GM18951 (cell line): ENCODE results near the gene SOS1.

Experiments used
- POLR2A ChIP-seq: IDR thresholded peaks from 4 replicates; pipeline ENCODE4 v1.6.1; 2011; ENCODE audit warnings: mild to moderate bottlenecking; ENCODE audit not compliant: insufficient read length, insufficient read depth; ENCODE audit errors: extremely low read depth
- in situ Hi-C: fragments of 300-500 bp; cut with MboI; formaldehyde crosslinking; loops from one replicate; pipeline ENCODE4 v1.12.0; 2022; ENCODE audit warnings: low sequenced_read_pairs, mixed read lengths, inconsistent platforms; ENCODE audit not compliant: unreplicated experiment

SOS1 gene

DNA sequence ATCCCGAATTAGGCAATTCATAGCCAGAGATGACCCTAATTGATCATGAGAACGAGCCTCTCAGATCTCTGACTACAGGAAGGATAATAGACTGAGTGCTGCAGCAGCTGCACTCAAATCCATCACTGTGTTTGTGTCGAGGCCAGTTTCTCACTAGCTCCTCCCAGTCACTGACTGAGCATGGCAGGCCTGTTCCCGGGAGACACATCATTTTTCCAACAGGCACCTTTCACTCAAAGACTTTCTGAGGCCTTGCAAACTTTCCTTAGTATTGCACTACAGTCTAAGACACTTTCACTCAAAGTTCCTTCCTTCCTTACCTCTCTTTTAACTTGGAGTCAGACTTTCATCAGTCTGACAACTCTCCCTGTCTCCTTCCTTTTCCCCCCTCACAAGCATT is 13.7 kb downstream of the SOS1 start:
- in situ Hi-C loops = no loop called here
- no peak for TF ChIP-seq POLR2A

DNA sequence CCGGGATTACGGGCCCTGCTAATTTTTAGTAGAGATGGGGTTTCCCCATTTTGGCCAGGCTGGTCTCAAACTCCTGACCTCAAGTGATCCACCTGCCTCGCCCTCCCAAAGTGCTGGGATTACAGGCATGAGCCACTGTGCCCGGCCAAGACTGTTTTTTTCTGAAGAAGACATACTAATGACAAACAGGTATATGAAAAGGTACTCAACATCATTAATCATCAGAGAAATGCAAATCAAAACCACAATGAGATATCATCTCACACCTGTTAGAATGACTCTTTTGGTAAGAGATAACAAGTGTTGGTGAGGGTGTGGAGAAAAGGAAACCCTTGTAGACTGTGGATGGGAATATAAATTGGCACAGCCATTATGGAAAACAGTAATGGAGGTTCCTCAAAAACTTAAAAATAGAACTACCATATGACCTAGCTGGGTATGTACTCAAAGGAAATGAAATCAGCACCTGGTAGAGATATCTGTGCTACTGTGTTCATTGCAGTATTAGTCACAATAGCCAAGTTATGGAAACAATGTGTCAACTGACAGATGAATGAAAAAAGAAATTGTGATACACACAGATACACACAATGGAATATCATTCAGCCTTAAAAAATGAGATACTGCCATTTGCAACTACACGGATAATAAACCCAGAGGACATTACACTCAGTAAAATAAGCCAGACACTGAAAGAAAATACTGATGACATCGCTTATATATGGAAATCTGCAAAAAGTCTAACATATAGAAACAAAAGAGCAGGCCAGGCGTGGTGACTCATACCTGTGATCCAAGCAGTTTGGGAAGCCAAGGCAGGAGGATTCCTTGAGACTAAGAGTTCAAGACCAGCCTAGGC is 20.8 kb downstream of the SOS1 start:
- in situ Hi-C loops = no loop called here

DNA sequence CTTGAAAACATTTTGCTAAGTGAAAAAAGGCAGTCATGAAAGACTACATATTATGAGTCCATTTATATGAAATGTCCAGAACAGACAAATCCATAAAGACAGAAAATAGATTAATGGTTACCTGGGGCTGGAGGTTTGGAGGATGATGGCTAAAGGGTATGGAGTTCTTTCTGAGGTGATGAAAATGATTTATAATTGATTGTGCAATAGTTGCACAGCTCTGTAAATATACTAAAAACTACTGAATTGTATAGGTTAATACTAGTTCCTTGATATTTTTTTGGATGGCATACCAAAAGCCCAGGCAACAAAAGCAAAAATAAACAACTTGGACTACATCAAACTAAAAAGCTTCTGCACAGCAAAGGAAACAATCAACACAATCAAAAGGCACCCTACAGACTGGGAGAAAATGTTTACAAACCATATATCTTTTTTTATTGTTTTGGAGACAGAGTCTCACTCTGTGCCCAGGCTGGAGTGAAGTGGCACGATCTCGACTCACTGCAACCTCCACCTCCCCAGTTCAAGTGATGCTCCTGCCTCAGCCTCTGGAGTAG is 21.5 kb downstream of the SOS1 start:
- TF ChIP-seq POLR2A = no peak
- in situ Hi-C loops = no loop called here

More for the DNA sequence above, 20.8 kb downstream of the SOS1 start:
- TF ChIP-seq POLR2A = no peak

DNA sequence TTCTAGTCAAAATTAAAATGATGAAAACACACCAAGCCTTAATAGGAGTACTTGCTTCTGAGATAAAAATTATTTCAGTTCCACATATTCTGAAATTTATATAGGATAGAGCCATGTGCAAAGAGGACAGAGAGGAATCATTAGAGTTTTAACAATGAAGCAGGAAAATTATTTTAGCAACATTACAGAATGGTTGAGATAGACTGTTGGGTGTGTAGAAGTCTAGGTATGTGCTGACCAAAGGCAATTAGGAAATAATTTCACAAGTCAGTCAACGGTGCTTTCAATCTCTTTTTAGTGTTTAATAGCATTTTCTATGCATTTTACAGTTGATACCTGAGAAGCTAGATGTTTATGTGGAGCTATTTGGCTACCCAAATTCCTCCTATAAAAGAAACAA is 25.2 kb downstream of the SOS1 start:
- in situ Hi-C loops = no loop called here
- TF ChIP-seq POLR2A = no peak

DNA sequence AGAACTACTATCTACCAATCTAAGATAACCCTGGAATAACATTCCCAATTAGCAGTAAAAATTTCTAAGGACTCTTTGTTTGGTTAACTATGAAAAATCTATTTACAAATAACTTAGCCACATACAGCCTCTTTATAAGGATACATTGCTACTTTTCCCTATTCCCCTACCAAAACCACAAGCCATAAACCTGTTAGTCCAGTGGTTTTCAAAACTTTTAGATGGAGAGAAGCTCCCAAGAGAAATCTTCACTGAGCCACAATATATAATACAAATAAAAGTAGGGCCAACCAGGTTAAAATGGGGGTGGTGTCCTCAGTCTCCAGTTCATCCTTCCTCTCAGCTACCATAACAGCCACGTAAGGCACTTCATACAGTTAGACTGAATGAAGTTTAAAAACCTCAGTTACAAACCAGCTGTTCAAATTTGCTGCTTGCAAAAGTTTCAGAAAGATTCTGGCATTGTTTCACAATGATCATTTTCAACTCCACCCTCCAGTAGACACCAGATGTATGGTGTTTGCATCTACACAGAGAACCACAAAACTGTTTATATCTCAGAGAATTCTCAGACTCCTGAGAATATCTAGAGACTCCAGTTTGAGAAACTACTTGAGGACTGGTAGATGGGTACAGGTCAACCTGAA is 26.0 kb downstream of the SOS1 start:
- in situ Hi-C loops = no loop called here
- TF ChIP-seq POLR2A = no peak

DNA sequence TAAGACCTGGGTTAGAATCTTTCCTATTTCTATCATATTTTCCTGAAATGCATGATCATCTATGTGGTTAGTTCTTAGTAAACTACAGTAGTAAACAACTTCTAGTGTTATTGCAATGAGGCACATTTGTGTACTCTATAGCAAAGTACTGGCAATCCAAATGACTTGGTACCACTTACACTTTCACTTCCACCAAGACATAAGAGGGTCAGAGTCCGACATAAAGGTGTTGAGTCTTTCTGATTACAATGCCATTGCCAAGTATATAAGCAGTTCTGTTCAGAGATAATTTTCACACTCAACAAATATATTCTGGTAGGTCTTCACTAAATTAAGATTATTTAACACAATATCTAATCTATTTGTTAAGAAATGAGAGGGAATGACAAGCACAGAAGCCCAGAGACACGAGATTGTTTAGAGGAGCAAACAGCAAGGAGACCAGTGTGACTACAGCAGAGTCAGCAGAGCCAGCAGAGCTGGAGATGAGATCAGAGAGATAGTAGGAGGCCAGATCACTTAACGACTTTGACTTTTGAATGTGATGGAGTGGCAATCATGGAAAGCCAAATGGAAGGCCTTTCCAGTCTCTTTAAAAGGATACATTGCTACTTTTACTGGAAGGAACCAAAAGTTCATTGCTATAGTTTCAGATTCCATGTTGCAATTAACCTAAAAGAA is 27.5 kb downstream of the SOS1 start:
- in situ Hi-C loops = no loop called here
- TF ChIP-seq POLR2A = no peak

DNA sequence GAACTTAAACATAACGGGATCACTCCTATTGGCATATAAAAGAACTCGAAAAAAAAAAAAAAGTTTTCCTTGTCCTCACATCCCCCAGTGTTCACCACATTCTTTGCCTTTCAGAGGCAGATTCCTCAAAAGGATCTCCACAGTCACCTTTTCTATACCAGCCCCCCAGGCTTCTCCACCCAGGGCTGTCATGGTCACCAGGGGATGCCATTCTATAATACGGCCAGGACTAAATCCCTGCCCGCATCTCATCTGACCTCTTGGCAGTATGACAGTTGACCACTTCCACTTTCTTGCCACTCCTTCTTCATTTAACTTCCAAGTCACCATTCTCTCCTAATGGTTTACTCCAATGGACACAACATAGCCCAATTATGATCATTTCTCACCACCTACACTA is 29.3 kb downstream of the SOS1 start:
- no peak for TF ChIP-seq POLR2A
- in situ Hi-C loops = no loop called here

DNA sequence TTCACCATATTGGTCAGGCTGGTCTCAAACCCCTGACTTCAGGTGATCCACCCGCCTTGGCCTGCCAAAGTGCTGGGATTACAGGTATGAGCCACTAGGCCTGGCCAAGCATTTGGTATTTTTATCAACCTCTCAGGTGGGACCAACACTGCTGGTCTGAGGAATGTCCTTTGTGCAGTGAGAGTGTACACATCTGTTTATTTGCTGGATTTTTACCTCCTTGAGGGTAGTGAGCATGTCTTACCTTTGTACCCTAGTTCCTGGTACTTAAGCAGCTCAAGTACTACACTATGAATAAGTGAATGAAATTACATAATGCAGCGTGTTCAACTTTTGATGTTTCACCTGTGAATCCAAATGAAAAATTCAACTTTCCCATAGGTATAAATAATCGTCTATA is 29.8 kb downstream of the SOS1 start:
- in situ Hi-C loops = no loop called here
- TF ChIP-seq POLR2A = no peak

DNA sequence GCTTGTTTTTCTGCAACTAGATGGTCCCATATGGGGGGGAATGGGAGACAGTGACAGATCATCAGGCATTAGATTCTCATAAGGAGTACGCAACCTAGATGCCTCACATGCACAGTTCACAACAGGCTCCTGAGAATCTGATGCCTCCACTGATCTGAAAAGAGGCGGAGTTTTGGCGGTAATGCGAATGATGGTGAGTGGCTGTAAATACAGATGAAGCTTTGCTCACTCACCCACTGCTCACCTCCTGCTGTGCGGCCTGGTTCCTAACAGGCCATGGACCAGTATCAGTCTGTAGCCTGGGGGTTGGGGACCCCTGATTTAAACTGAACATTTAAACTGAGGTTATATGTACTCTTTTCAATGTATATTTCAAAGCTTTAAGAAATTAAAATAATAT is 40.7 kb downstream of the SOS1 start:
- no peak for TF ChIP-seq POLR2A
- in situ Hi-C loops = no loop called here

DNA sequence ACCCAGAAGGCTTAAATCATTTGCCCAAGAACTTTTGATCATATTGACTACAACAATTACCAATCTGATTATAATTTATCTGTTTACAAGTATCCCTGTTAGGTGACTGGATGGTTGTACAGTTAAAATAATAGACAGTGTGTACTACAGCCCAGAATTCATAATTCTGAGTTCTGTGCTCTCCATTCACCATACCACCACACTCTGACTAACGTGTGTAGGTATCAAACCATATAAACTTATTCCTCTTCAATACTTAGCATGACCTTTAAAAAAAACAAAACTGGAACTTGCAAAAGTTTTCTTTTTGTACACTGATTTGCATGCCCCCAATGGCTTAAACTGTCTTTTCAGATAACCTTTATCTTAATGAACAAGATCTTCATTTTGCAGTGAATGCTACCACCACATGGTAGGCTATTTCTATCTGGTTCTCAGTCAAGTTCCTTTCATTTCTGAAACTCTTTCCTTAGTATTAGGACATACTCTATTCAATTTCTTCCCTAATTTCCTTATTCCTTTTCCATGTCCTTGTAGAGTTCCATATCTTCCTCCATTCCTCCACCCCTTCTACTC is 50.9 kb downstream of the SOS1 start:
- TF ChIP-seq POLR2A = no peak
- in situ Hi-C loops = loop anchor here (10.0 kb wide), 1 partner anchor 155 kb away; no protein-coding TSS in a partner anchor

DNA sequence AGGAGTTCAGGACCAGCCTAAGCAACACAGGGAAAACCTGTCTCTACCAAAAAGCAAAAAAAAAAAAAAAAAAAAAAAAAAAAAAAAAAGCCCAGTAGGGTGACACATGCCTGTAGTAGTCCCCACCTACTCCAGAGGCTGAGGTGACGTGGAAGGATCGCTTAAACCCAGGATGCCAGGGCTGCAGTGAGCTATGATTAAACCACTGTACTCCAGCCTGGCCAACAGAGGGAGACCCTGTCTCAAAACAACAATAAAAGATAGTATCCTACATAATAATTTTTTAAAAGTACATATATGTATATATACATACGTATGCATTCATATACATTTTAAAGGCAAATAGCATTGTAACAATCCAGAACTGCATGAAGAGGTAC is 51.7 kb downstream of the SOS1 start:
- in situ Hi-C loops = no loop called here
- no peak for TF ChIP-seq POLR2A

DNA sequence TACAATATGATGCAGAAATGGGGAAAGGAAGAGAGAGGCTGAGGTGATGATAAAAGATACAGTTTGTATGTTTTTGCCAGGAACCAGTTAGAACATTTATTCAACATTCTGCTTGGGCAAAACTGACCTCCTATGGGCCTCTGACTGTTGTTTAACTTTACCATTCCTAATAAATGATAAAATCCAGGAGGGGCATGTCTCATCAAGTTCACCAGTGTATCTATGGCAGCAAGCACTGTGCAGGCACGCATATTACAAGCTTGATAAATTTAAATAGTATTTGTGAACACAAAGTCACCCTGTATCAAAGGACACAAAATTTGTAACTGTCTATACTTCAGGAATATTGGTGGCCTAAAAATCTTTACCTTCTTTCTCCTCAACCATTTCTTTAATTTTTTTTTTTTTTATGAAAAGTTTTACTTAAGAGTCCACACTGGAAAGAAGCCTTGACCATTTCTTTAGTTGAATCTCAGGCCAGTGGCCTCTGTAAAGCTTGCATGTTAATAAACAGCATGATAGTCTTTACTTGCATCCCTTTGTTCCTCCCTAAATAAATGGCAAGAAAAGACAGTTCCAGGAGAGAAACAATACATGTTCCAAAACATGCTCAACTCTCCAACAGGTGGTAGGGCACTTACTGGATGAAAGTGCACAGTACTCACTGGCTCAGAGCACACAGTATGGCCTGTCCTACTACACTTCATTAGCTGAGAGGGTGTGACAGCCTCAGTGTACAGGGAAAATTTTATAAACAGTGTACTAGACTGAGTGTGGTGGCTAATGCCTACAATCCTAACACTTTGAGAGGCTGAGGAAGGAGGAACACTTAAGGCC is 52.3 kb downstream of the SOS1 start:
- no peak for TF ChIP-seq POLR2A
- in situ Hi-C loops = no loop called here
